ENCODE data around the gene ADISSP.
A peak's percentile ranks its signal among the peaks of the same experiment; 100 is the strongest.
"Not testable (repeated sequence)": the region's sequence is repeated elsewhere in the genome, so short reads cannot be mapped to it uniquely, and the experiment has no call there.

The ADISSP gene

GRCh38 chr20:3795511-3796468, 28.2 kb upstream of the ADISSP start, which contains the start of gene CDC25B:
Gene CDC25B, plus strand, starts transcription at chr20:3796310. Its CDS starts 222 bp downstream, at chr20:3796532.
- H3K4me3 ChIP-seq (ENCODE audit: low read depth, low read length) = peak within 1 kb of the TSS; percentile 84
- TF ChIP-seq CTCF (IDR thresholded peaks at IDR 0.05; ENCODE audit: insufficient read depth, low read length, missing control alignments) = peak; percentile 46
- DNase-seq (ENCODE audit: low read depth, low spot score) = no peak
- ChIA-PET CTCF (interaction anchor here (0.6 to 3.3 kb wide), 12 partner anchors 8 to 401 kb away, joined by 3 to 18 read pairs (median 4); partner anchors contain the start of genes AP5S1 and CENPB), POLR2A (interaction anchor here (0.7 to 2.0 kb wide), 6 partner anchors 10 to 556 kb away, joined by 3 to 12 read pairs (median 4); partner anchors contain the start of gene CENPB)

GRCh38 chr20:3794701-3795420, 27.3 kb upstream of the ADISSP start:
- no peak for DNase-seq (ENCODE audit: low read depth, low spot score)
- no peak for TF ChIP-seq CTCF (IDR thresholded peaks at IDR 0.05; ENCODE audit: insufficient read depth, low read length, missing control alignments)
- POLR2A ChIA-PET = interaction anchor here (0.9 to 2.0 kb wide), 2 partner anchors 24 to 26 kb away, joined by 4 to 12 read pairs; no protein-coding TSS in a partner anchor
- CTCF ChIA-PET = interaction anchor here (0.7 to 3.3 kb wide), 7 partner anchors 9 to 303 kb away, joined by 3 to 18 read pairs (median 10); partner anchors contain the start of genes AP5S1 and CENPB
- peak overlapping the region; percentile 84 for H3K4me3 ChIP-seq (ENCODE audit: low read depth, low read length)

GRCh38 chr20:3794168-3794567, 26.6 kb upstream of the ADISSP start:
- H3K4me3 ChIP-seq (ENCODE audit: low read depth, low read length); DNase-seq (ENCODE audit: low read depth, low spot score); POLR2A ChIA-PET: not testable (repeated sequence)
- CTCF ChIA-PET = interaction anchor here (2.0 to 3.3 kb wide), 3 partner anchors 9 to 26 kb away, joined by 10 to 18 read pairs (median 14); partner anchors contain the start of genes AP5S1 and CENPB

GRCh38 chr20:3789201-3789600, 21.6 kb upstream of the ADISSP start:
- not testable (repeated sequence) for H3K4me3 ChIP-seq (ENCODE audit: low read depth, low read length); DNase-seq (ENCODE audit: low read depth, low spot score)
- ChIA-PET CTCF (interaction anchor here (0.6 to 11.6 kb wide), 7 partner anchors 32 to 282 kb away, joined by 3 to 255 read pairs (median 3); partner anchors contain the start of gene AP5S1), POLR2A (interaction anchor here (0.7 kb wide), 1 partner anchor 58 kb away, joined by 4 read pairs; the partner anchor contains the start of gene MAVS)

GRCh38 chr20:3788685-3789155, 21.2 kb upstream of the ADISSP start:
- CTCF ChIA-PET = interaction anchor here (0.7 to 11.6 kb wide), 9 partner anchors 13 to 110 kb away, joined by 3 to 255 read pairs (median 20); partner anchors contain the start of genes ADAM33 and AP5S1
- no peak overlapping the region for H3K4me3 ChIP-seq (ENCODE audit: low read depth, low read length)
- DNase-seq (ENCODE audit: low read depth, low spot score) = no peak
- no peak for TF ChIP-seq CTCF (IDR thresholded peaks at IDR 0.05; ENCODE audit: insufficient read depth, low read length, missing control alignments)
- POLR2A ChIA-PET = no interaction called here

- ChIA-PET CTCF (interaction anchor here (0.9 to 11.6 kb wide), 15 partner anchors 8 to 297 kb away, joined by 3 to 255 read pairs (median 10); partner anchors contain the start of genes ADAM33, ADISSP, AP5S1 and CDC25B), POLR2A (interaction anchor here (1.0 to 2.2 kb wide), 2 partner anchors 24 to 33 kb away, joined by 3 to 12 read pairs; partner anchors contain the start of gene AP5S1)
- DNase-seq (ENCODE audit: low read depth, low spot score) = no peak
These were observed 19.9 kb upstream of the ADISSP start for GRCh38 chr20:3787324-3788014.

More at GRCh38 chr20:3787324-3788014, 19.9 kb upstream of the ADISSP start:
- no peak for TF ChIP-seq CTCF (IDR thresholded peaks at IDR 0.05; ENCODE audit: insufficient read depth, low read length, missing control alignments)
- H3K4me3 ChIP-seq (ENCODE audit: low read depth, low read length) = peak overlapping the region; percentile 43

Measured in AG04449 (cell line).